ENCODE data around the gene AGO3.

DNA sequence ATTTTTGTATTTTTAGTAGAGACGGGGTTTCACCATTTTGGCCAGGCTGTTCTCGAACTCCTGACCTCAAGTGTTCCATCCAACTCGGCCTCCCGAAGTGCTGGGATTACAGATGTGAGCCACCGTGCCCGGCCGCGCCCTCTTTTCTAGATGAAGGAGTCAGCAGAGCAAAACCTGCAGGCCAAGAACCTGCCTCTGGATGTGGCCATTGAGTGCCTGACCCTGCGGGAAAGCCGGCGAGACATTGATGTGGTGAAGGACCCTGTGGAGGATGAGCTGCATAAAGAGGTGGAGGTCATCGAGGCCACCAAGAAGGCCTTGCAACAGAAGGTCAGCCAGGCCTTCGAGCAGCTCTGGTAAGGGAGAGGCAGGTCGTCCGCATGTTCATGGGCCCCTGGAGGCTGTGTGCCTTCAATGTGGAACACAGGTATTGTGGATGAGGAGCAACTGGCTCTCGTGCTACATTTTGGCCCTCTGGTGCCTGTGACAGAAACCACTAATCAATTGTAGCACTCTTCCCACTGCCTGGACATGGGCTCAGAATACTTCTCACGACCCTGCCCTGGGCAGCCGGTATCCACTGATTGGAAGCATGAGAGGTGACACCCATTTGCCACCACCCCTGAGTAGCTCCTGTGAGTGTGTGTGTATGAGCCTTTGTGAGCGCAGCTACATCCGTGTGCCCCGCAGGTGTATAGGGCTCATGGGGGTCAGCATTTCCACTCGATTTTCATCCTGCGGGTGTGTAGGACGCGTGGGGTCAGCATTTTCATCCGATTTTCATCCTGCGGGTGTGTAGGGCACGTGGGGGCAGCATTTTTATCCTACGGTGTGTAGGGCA is 155.0 kb downstream of the AGO3 start:
- TF ChIP-seq, protein P1, sequence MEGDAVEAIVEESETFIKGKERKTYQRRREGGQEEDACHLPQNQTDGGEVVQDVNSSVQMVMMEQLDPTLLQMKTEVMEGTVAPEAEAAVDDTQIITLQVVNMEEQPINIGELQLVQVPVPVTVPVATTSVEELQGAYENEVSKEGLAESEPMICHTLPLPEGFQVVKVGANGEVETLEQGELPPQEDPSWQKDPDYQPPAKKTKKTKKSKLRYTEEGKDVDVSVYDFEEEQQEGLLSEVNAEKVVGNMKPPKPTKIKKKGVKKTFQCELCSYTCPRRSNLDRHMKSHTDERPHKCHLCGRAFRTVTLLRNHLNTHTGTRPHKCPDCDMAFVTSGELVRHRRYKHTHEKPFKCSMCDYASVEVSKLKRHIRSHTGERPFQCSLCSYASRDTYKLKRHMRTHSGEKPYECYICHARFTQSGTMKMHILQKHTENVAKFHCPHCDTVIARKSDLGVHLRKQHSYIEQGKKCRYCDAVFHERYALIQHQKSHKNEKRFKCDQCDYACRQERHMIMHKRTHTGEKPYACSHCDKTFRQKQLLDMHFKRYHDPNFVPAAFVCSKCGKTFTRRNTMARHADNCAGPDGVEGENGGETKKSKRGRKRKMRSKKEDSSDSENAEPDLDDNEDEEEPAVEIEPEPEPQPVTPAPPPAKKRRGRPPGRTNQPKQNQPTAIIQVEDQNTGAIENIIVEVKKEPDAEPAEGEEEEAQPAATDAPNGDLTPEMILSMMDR (IDR thresholded peaks at IDR 0.05) = no peak
- no peak for TF ChIP-seq POLR2A (IDR thresholded peaks at IDR 0.05)

All from uterus (tissue), 2 donors.